Glutamatergic neuron (in vitro differentiated cells): ENCODE measurements around the gene PLSCR2. TPM values are rescaled to one million over a fixed set of nuclear protein-coding genes. Genes with fewer than 3 reads are reported as not detected.

Source experiments
- DNase-seq: peaks from one replicate; pipeline ENCODE4 v3.0.0; 2022
- H3K27ac Mint-ChIP-seq: one replicate; pipeline ENCODE4 v1.8.0; 2020; ENCODE audit warnings: mild to moderate bottlenecking, mixed read lengths, inconsistent platforms; ENCODE audit not compliant: unreplicated experiment
- H3K27me3 Mint-ChIP-seq: one replicate; pipeline ENCODE4 v1.8.0; 2020; ENCODE audit warnings: mild to moderate bottlenecking, moderate library complexity, mixed read lengths, inconsistent platforms; ENCODE audit not compliant: unreplicated experiment
- H3K36me3 Mint-ChIP-seq: one replicate; pipeline ENCODE4 v1.8.0; 2020; ENCODE audit warnings: mild to moderate bottlenecking, mixed read lengths, inconsistent platforms; ENCODE audit not compliant: unreplicated experiment
- H3K4me1 Mint-ChIP-seq: one replicate; pipeline ENCODE4 v1.8.0; 2020; ENCODE audit warnings: mild to moderate bottlenecking, low read depth, mixed read lengths, inconsistent platforms; ENCODE audit not compliant: unreplicated experiment
- H3K4me3 Mint-ChIP-seq: one replicate; pipeline ENCODE4 v1.8.0; 2020; ENCODE audit warnings: mild to moderate bottlenecking, mixed read lengths, inconsistent platforms; ENCODE audit not compliant: unreplicated experiment
- H3K9me3 Mint-ChIP-seq: one replicate; pipeline ENCODE4 v1.8.0; 2020; ENCODE audit warnings: mild to moderate bottlenecking, moderate library complexity, mixed read lengths, inconsistent platforms; ENCODE audit not compliant: unreplicated experiment
- CTCF ChIP-seq: fragments of 200-600 bp; sonication (generic); IDR thresholded peaks from one replicate; pipeline ENCODE4 v1.5.0; 2021; ENCODE audit not compliant: partially characterized antibody, unreplicated experiment
- long read RNA-seq: library from polyadenylated mRNA; unstranded; transcript quantifications from one replicate; pipeline ENCODE4 v2.0.0, GENCODE V29; 2020; ENCODE audit not compliant: unreplicated experiment
- total RNA-seq: library from RNA; stranded (reverse); fragmentation: NEBNext Ultra II Directional; extraction: Animal tissue kit (Norgen Biotek cat#: 25700); gene quantifications from one replicate; pipeline ENCODE4 v1.2.1, GENCODE V29; 2021; ENCODE audit not compliant: unreplicated experiment

The PLSCR2 gene, protein sequence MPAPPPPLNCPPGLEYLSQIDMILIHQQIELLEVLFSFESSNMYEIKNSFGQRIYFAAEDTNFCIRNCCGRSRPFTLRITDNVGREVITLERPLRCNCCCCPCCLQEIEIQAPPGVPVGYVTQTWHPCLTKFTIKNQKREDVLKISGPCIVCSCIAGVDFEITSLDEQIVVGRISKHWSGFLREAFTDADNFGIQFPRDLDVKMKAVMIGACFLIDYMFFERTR
- total RNA-seq = not detected
- long read RNA-seq = 0 reads

- no peak within 1 kb of the TSS for H3K27ac Mint-ChIP-seq
- no peaks in the 10 kb centered on the region for H3K4me1 Mint-ChIP-seq
These were observed at the start of gene PLSCR2 for GRCh38 chr3:146469150-146470017. Gene PLSCR2 (minus strand): TSS chr3:146469561. CDS start chr3:146459904, 9,657 bp downstream.

GRCh38 chr3:146517684-146518435 lies 48.5 kb upstream of the PLSCR2 start:
- Mint-ChIP-seq H3K9me3 (no peaks in the 10 kb centered on the region), H3K4me1 (peaks cover 12% of the 10 kb centered on the region), H3K27me3 (no peaks in the 10 kb centered on the region), H3K36me3 (no peaks in the 10 kb centered on the region), H3K4me3 (no peak overlapping the region), H3K27ac (no peak overlapping the region)
- TF ChIP-seq CTCF = no peak
- no peak for DNase-seq

More at GRCh38 chr3:146469150-146470017, at the start of gene PLSCR2:
- no peak for TF ChIP-seq CTCF
- Mint-ChIP-seq H3K9me3 (no peaks in the 10 kb centered on the region), H3K4me3 (peak within 1 kb of the TSS; percentile 85), H3K27me3 (peaks cover 2% of the 10 kb centered on the region), H3K36me3 (no peaks in the 10 kb centered on the region)
- DNase-seq = peak; percentile 68

DNA sequence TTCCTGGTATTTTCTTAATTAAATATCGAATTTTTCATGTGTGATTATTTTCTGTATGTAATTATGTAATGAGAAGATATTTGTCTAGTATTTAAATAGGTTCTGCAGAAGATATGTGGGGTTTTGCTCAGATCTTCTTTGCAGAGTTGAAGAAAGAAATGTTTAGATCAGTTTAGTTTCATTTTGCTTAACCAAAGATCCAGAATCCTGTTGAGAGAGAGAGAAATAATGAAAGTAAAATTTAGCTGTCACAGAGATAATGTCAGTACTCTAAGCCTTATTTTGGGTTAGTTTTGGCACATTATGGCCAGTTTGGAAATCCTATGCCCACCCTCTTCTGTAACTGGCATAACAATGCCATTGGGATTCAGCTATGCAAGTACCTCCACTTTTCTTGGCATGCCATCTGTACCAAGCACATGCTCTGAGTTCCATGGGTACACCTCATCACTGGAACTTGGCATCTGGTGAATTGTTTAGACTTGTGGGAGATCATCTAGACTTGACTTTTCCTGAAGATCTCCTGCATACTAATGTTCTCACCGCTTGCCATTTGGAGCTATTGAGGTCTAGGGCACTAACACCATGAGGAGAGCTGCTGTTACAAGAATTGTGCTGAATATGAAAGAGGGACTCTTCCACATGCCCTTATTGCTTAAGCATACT lies 44.2 kb upstream of the PLSCR2 start:
- H3K4me3 Mint-ChIP-seq = no peak overlapping the region
- H3K4me1 Mint-ChIP-seq = no peaks in the 10 kb centered on the region
- no peak overlapping the region for H3K27ac Mint-ChIP-seq
- H3K36me3 Mint-ChIP-seq = no peaks in the 10 kb centered on the region
- TF ChIP-seq CTCF = no peak
- H3K27me3 Mint-ChIP-seq = no peaks in the 10 kb centered on the region
- DNase-seq = no peak
- no peaks in the 10 kb centered on the region for H3K9me3 Mint-ChIP-seq

GRCh38 chr3:146511402-146512134 lies 42.2 kb upstream of the PLSCR2 start:
- TF ChIP-seq CTCF = no peak
- H3K27ac Mint-ChIP-seq = no peak overlapping the region
- H3K9me3 Mint-ChIP-seq = no peaks in the 10 kb centered on the region
- no peak for DNase-seq
- no peaks in the 10 kb centered on the region for H3K4me1 Mint-ChIP-seq
- H3K4me3 Mint-ChIP-seq = no peak overlapping the region
- no peaks in the 10 kb centered on the region for H3K27me3 Mint-ChIP-seq
- no peaks in the 10 kb centered on the region for H3K36me3 Mint-ChIP-seq
